ENCODE measurements around the gene USP46.

Gene USP46

DNA sequence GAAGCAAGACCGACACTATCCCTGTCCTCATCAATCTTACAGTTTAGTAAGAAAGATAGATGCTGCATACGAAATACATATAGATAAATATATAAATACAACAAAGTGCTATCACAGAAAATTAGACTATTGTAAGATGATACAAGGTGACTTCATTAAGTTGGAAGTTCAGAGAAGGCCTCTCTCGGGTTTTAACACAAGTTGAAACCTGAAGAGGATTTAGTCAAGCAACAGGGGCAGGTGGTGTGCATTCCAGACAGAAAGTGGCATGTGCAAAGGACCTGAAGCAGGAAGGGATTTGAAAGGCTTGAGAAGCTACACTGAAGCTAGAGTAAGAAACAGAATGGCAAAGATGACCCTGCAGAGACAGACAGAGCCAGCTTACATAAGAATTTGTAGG is 36.5 kb downstream of the USP46 start:
- in situ Hi-C loops (cut with HindIII; ENCODE audit: low sequenced_read_pairs) = no loop called here

DNA sequence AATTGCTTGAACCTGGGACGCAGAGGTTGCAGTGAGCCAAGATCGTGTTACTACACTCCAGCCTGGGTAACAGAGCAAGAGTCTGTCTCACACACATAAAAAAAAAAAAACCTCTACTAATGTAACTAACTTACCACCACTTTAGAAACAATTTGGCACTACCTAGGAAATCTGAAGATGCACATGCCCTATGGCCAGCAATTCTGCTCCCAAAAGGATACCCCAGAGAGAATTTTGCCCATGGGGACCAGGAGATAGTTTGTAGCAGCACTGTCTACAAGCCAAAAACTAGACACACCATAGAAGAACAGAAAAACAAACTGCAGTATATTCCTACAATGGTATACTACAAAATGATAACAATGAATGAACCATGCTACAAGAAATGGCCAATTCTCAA is 37.5 kb downstream of the USP46 start:
- in situ Hi-C loops (cut with HindIII; ENCODE audit: low sequenced_read_pairs) = no loop called here

DNA sequence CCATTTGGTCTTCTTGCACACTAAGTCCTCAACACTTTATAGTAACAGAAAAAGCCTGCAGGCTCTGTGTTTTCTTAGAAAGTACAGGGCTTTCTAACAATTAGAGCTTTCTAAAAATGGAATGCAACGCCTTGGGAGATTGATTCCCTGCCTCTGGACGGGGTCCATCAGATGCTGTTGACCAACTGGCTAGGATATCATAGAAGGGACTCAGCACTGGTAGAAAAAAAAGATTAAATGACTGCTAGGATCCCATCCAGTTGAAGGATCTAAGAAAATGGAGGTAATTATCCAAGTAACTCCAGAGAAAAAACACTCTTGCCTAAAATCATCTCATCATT is 39.5 kb downstream of the USP46 start:
- in situ Hi-C loops (cut with HindIII; ENCODE audit: low sequenced_read_pairs) = no loop called here

DNA sequence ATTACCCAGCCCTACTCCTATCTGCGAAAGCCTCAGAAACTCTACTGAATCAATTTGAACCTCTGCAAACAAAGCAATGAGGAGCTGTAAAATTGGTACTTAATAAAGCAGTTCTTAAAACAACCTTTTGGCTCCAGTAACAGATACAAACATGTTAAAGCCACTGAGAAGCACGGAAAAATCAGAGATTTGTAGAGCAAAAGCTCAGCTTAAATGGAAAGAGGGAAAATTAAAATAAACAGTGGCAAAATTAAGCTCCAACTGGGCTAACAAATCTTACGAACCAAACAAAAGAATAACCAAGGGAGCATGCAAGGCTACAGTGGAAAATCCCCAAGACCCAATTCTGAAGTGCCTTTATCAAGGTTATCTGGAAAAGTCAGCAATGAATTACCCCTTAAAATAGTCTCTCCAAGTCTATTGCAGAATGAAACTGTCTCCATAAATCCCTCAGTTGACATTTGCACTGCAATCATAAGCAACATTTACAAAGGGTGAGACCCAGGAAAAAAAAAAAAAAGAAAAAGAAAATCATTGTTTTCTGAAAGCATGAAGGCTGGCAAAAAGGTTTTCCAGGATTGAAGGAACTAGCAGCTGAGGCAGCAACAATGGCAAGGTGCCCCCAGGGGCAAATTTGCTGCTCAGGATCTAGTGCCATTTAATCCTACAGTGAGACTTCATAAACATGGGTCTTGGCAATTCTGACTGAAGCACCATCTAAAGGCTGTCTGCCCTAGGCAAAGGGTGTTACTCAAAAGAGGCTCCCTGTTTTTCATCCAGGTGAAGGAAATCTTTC is 40.1 kb downstream of the USP46 start:
- in situ Hi-C loops (cut with HindIII; ENCODE audit: low sequenced_read_pairs) = no loop called here

DNA sequence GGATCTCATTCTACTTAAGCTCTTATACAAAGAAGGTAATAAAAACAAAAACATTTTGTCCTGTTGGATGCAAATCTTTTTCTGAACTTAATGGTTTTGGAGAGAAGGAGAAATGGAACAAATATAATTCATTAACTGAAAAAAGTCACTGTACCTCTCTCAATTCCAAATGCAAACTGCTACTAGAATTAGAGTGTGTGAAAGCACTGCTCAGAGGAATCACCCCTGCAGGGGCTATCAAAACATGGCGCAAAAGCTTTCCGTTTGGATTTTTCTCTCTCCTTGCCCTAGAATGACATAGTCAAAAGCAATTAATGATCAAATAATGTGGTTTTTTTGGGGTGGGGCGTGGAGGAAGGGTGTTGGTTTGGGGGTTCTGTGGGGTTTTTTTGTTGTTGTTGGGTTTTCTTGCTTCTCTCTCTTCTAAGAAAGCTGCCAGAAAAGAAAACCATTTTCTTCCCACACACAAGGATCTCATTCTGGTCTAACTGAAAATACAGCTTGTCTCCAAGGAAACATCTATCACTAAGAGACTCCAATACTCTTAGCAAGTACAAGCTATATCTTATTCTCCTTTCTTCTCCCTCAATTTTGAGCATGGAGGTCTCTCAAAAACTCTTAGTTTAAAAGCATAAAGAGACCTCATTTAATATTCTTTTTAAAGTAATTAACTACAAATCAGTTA is 41.6 kb downstream of the USP46 start:
- in situ Hi-C loops (cut with HindIII; ENCODE audit: low sequenced_read_pairs) = no loop called here

DNA sequence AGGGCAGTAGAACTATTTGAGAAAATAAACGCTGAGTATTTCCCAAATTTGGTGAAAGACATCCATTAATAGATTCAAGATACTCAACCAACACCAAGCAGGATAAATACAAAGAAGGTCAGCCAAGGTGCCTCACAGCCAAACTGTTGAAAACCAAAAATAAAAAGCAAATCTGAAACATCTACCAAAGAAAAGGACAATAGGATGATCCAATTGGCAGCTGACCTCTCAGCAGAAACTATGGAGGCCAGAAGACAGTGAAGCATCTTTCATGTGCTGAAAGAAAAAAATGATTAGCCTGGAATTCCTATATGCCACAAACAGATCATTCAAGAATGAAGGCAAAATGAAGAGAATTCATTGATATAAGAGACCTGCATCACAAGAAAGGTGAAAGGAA is 44.9 kb downstream of the USP46 start:
- in situ Hi-C loops (cut with HindIII; ENCODE audit: low sequenced_read_pairs) = no loop called here

DNA sequence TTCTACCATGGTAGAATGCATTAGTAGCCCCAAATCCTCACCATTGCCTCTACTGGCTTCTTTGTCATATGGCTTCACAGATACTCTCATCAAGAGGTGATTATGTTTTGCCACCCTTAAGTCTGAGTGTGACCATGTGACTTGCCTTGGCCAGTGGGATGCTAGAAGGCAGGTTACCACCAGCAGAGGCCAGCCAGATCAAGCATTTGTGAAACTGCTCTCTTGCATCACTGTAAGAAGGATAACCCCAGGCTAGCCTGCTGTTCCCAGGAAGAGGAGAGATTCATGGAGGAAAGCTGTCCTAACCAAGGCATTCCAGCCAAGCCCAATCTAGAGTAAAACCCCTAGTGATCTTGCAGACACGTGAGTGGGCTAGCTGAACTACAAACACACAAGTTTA is 46.8 kb downstream of the USP46 start:
- in situ Hi-C loops (cut with HindIII; ENCODE audit: low sequenced_read_pairs) = no loop called here

DNA sequence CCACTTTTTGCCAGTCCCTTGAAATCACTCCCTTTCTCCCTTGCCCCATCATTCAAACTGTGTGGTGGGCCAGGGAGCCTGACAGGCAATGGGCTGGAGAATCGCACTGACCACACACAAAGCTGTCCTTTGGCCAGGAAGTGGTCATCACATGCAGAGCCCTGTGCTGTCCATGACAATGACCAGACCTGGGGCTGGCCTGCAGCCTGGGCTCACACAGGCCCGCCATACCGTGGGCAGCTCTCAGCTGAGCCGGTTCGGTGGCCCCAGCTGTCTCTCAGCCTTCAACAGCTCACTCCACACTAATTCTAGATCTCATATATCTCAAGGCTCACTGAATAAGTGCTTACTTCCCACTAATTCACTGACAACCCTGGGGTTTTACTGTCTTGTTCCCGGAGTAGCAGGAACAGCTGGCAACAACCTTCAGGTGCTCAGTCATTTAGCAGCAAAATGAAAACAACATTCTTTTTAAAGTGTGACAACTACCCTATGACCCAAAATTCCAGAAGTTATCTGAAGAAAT is 48.0 kb downstream of the USP46 start:
- in situ Hi-C loops (cut with HindIII; ENCODE audit: low sequenced_read_pairs) = no loop called here

DNA sequence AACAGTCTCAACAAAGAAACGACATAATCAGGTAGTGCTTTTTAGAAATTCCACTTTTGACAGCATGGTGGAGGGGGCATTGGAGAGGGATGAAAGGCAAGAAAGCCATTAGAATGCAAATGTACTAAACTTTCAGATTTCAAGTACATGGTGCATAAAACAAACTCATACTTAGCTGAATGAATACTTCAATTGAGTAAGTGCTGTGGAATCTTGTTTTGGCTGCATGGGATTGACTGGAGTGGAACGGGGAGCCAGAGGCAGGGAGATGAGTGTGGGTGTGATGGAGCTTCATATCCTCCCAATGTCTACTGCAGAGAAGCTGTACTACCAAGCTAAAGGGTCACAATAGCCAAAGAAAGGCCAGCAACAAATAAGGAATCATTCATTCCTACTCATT is 52.4 kb downstream of the USP46 start:
- in situ Hi-C loops (cut with HindIII; ENCODE audit: low sequenced_read_pairs) = no loop called here

DNA sequence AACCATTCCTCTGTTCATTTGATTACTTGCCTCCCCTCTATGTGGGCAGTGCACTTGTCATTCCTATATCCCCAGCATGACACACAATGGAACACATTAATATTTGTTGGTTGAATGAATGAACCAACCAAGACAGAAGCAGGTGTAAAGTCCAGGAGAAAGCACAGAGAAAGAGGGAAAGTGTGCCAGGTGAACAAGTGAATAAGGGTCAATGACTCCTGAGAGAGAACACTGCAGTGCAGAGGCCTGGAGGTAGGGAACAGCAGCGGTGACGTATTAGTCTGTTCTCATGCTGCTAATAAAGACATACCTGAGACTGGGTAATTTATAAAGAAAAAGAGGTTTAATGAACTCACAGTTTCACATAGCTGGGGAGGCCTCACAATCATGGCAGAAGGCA is 53.1 kb downstream of the USP46 start:
- in situ Hi-C loops (cut with HindIII; ENCODE audit: low sequenced_read_pairs) = no loop called here

DNA sequence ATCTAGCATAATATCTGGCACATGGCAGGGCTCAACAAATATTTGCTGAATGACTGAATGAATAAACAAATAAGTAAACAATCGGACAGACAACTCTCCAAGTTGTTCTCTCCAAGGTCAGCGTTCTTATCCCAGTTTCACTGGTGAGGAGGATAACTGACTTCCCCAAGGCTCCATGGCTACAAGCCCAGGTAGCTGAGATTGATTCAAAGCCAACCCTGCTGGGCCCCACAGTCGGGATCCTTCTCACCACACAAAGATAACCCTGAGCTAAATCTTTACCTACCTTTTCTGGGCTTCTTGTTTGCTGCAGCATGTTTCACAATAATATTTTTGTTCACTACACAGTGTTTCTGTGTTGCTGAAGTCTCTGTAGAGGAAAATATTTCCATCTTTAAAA is 54.9 kb downstream of the USP46 start:
- in situ Hi-C loops (cut with HindIII; ENCODE audit: low sequenced_read_pairs) = no loop called here

DNA sequence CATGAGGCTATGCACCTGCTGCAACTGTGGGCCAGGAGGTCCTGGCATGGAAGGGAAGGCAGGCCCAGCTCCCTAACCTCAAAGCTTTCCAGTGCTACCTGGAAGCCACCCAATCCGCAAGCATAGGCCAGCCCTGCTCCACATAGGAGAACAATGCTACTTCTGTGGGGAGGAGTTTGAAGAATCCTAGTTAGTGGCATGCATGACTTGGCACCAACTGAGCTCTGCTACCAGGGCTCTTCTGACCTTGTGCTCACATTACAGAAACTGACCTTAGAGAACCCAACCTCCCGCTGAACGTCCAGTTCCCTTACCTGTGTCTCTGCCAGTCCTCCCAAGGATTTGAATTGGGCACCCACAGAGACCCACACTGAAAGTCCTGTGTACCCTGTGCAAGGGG is 58.8 kb downstream of the USP46 start:
- in situ Hi-C loops (cut with HindIII; ENCODE audit: low sequenced_read_pairs) = no loop called here

DNA sequence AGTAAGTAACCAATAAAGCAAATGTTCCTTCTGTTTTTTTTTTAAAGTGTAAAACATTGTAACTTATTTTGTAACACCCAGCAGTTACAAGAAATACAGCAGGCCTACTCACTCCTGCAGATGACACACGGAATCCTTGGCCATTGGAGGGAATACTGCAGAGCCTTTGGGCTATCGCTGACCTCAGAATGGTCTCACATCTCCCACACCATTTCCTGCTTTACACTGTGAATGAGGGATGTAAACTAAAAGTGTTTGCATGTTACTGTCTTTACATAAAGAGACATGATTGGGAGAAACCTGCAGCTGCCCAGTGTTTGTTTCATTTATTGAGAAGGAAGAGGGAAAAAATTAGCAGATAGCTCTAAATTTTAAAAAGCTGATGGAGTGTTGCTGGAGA is 64.1 kb downstream of the USP46 start:
- in situ Hi-C loops (cut with HindIII; ENCODE audit: low sequenced_read_pairs) = no loop called here

DNA sequence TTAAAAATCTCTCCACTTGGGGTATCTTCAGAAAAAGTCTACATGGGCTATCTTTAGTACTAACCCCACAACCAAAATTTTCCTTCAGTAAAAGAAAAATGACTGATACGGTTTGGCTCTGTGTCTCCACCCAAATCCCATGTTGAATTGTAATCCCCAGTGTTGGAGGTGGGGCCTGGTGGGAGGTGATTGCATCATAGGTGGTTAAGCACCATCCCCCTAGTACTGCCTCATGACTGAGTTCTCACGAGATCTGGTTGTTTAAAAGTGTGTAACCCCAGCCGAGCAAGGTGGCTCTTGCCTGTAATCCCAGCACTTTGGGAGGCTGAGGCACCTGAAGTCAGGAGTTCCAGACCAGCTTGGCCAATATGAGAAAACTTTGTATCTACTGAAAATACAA is 66.8 kb downstream of the USP46 start:
- in situ Hi-C loops (cut with HindIII; ENCODE audit: low sequenced_read_pairs) = no loop called here

DNA sequence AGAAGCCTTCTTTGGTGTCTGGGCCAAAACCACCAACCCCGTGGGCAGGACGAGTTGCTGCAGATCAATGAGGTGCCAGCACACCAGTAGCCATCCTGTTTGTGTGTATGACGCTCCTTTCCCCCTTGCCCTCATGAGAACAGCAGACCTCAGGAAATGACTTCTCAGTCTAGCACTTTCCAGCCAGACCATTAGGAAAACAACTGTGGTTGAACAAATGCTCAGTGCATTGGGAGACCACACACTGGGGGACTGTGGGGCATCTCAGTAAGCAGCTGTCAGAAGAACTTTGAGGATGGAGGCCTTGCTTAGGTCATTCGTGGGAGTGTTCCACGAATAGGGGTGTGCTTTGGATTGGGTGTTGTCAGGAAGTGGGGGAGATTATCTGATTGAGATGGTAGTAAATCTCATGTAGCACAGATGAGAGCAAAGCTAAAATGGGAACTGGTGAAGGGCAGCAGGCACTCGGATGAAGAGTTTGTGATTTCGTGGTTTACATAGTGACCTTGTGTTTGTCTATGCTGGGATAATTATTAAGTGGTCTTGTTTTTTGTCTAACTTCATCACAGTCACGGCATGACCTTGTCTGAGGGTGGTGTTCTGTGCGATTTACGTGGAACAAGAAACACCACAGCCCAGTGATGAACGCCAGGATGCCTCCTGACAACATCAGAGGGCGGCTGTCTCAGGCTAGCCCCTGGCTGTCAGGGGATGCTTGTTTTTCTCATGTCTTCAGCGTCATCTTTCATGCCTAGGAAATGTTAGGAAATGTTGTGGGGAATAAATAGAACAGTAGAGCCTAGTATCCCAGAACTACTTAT is 70.1 kb downstream of the USP46 start:
- in situ Hi-C loops (cut with HindIII; ENCODE audit: low sequenced_read_pairs) = no loop called here

DNA sequence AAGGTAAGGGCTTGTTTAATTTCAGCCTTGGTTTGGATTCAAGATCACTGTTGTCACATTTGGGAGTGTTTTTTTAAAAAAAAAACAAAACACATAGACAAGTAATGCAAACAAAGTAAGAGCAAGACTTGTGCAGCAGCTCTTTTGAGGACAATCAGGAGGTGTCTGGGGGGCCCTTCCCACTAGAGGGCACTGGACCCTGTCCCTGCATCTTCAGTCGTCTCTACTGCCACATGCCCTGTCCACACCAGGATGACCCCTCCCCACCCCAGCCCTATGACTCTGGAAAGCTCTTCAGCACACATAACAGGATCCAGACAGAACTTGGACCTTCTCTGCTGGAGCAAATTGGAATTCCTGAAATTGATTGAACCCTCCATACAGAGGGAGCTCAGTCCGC is 71.0 kb downstream of the USP46 start:
- in situ Hi-C loops (cut with HindIII; ENCODE audit: low sequenced_read_pairs) = no loop called here

DNA sequence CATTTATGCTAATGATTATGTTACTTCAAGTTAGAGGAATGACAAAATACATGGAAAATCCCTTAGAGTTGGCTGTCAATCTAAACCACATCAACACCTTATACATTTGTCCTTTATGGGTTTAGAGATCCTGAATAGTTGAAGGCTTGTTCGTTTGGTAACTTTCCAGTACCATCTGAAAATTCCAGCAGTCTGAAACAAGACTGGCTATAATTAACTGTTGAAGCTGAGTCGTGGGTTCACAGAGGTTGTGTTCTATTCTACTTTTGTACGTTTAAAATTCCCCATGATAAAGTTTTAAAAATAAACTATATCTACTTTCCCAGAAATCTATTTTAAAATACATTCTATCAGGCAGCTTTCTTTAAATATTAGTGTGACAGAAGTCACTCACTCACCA is 73.0 kb downstream of the USP46 start:
- in situ Hi-C loops (cut with HindIII; ENCODE audit: low sequenced_read_pairs) = no loop called here

DNA sequence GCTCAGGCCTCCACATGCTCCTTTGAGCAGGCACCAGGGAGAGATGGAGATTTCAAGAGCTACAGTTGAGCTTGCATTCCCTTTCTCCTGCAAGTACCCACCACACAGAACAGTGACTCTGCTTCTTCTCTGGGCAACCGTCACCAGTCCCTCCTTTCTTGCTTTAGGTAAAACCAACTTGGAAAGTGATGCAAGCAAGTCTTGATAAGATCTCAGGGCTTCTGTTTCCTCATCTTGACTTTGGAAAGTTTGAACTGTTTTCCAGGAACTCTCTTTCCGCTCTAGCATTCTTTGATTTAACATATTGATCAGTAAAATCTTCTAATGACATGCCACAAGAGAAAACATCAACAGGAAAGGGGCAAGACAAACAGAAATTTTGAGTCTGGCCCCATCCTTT is 73.7 kb downstream of the USP46 start:
- in situ Hi-C loops (cut with HindIII; ENCODE audit: low sequenced_read_pairs) = no loop called here

DNA sequence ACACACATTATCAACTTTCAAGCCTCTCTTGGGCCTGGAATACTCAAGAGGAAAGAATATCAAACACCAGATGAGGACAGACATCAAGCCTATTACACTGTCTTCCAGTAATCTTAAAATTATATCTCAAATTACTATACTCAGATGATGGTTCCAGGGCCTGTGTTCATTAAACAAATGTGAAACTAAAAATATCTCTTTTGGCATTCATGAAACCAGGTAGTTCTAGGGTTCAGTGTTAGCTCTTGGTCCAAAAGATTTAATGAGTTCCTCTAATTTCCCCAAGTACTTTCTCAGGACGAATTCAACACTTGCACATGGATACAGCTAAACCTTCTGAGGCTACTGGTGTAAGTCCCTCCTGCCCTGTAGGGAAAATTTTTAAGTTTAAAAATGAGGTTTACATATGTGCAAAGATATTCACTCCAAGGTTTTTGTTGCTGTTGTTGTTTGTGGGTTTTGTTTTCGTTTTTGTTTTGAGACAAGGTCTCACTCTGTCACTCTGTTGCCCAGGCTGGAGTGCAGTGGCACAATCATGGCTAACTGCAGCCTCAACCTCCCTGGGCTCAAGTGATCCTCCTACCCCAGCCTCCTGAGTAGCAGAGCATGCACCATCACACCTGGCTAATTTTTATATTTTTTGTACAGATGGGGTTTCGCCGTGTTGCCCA is 79.4 kb downstream of the USP46 start:
- in situ Hi-C loops (cut with HindIII; ENCODE audit: low sequenced_read_pairs) = no loop called here

DNA sequence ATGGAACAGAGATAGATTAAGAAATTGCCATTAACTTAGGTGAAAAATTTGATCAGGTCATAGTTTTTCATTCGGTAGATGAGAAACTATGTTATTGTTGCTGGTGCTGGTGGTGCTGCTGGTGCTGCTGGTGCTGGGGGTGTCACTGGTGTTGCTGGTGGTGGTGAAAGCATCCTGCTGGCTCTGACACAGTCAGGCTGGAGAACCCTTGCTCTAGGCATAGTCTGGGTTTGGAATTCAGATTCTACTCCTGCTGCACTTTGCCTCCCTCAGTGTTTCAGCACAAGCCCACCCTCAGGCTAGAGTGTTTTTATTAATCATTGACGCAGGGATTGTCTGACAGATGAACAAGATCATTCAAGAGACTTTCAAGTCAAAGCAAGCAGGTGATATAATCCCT is 80.2 kb downstream of the USP46 start:
- in situ Hi-C loops (cut with HindIII; ENCODE audit: low sequenced_read_pairs) = no loop called here

DNA sequence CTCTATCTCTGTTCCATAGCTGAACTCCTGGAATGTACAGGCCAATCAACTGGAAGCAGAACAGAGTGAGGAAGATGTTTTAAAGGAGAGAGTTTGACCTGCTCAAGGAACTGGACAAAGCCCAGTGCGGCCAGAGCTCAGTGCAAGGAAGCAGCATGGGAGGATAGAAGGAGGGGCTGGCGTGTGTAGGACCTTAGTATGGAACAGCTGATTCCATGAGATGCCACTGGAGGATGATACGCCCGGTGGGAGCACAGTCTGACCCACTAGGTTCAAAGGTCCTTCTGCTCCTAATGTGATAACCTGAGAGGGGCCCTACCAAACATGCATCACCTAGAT is 81.5 kb downstream of the USP46 start:
- in situ Hi-C loops (cut with HindIII; ENCODE audit: low sequenced_read_pairs) = no loop called here

All from endothelial cell of hepatic sinusoid (primary cell).